ENCODE data around the gene FOLR1.
"Not testable (repeated sequence)": the region's sequence is repeated elsewhere in the genome, so short reads cannot be mapped to it uniquely, and the experiment has no call there.

Gene FOLR1

DNA sequence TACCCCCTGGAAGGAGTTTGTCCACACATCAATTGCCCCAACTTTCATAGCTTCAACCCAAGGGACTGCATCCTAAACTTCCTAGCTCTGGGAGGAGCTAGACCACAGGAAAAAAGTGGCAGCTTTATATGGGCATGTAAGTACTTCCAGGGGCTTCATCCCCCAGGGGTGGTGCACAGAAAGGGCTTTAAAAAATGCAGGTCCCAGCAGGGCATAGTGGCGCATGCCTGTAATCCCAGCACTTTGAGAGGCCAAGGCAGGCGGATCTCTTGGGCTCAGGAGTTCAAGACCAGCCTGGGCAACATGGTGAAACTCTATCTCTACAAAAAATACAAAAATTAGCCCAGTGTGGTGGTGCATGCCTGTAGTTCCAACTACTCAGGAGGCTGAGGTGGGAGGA lies 14.9 kb downstream of the FOLR1 start:
- H3K36me3 Mint-ChIP-seq (ENCODE audit: low read depth); H3K4me1 Mint-ChIP-seq (ENCODE audit: low read depth); H3K4me3 Mint-ChIP-seq; H3K27me3 Mint-ChIP-seq; H3K27ac Mint-ChIP-seq: not testable (repeated sequence)
- peaks cover 10% of the 10 kb centered on the region for H3K9me3 Mint-ChIP-seq

DNA sequence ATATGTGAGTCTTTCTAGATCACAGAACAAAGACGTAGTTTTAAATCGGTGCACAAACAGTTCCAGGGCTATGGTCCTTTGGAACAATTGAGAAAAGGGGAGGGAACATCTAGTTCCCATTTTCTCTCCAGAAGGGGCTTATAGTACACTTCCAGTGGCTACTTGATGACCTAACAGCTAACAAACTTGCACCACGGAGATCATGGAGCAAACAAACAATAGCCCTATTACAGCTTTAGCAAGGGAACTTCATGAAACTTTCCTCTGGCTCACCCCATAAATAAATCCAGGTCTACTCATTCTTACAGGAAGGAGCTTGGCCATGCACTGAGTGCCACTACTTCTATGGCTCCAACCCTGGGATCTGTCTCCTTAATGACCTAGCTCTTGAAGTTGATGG lies 16.3 kb downstream of the FOLR1 start:
- Mint-ChIP-seq H3K27me3 (peaks cover 8% of the 10 kb centered on the region), H3K4me3 (no peak overlapping the region), H3K9me3 (peaks cover 10% of the 10 kb centered on the region), H3K36me3 (ENCODE audit: low read depth) (no peaks in the 10 kb centered on the region), H3K27ac (no peak overlapping the region), H3K4me1 (ENCODE audit: low read depth) (no peaks in the 10 kb centered on the region)

DNA sequence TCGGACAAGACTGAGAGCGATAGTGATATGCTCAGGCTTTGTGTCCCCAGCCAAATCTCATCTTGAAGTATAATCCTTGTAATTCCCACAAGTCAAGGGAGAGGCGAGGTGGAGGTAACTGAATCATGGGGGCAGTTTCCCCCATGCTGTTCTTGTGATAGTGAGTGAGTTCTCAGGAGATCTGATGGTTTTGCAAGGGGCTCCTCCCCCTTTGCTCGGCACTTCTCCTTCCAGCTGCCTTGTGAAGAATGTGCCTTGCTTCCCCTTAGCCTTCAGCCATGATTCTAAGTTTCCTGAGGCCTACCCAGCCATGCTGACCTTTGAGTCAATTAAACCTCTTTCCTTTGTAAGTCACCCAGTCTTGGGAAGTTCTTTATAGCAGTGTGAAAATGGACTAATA lies 17.2 kb downstream of the FOLR1 start:
- Mint-ChIP-seq H3K27ac (no peak overlapping the region), H3K36me3 (ENCODE audit: low read depth) (no peaks in the 10 kb centered on the region), H3K4me1 (ENCODE audit: low read depth) (no peaks in the 10 kb centered on the region), H3K27me3 (peaks cover 8% of the 10 kb centered on the region), H3K4me3 (no peak overlapping the region), H3K9me3 (peaks cover 10% of the 10 kb centered on the region)

DNA sequence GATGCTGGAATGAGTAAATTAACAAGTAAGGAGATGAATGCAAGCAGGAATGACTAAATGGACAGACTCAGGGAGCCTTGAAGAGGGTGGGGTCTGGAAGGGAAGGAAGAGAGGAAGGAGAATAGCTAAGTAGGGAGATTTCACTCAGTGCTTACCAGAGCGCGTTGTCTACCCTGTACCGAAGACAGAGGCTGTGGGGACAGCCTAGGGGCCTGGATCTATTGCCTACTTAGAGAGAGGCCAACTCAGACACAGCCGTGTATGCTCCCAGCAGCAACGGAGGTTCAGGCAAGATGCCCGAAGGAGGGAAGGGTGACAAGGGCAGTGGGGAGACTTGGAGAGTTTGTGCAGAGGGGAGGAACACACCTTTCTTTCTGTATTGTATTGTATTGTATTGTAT lies 24.7 kb downstream of the FOLR1 start, which contains the start of gene FOLR2:
FOLR2 (plus strand) TSS at position 157 of the 400 bp plus-strand sequence. CDS start 1,791 bp downstream, outside the sequence.
- peaks cover 13% of the 10 kb centered on the region for H3K27me3 Mint-ChIP-seq
- H3K27ac Mint-ChIP-seq = no peak within 1 kb of the TSS

DNA sequence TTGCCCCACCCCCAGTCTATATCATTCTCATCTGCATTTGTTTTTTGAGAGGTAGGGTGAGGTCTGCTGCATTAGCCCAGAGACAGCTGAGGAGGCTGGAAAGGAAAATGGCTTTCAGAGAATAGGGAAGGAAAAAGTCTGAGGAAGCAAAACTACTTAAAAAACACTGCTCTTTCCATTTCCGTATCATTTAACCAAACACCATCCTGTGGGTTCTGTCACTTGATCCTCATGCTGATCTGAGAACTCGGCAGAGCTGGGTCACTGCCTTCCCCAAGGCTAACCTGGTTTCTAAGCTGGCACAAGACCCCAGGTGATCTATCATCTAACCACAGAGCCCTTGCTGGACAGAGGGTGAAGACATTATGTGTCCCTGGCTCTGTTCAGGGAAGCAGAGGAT lies 25.9 kb downstream of the FOLR1 start:
- H3K27ac Mint-ChIP-seq = no peak overlapping the region
- peaks cover 13% of the 10 kb centered on the region for H3K27me3 Mint-ChIP-seq
- peaks cover 24% of the 10 kb centered on the region for H3K4me1 Mint-ChIP-seq (ENCODE audit: low read depth)
- no peaks in the 10 kb centered on the region for H3K9me3 Mint-ChIP-seq
- no peaks in the 10 kb centered on the region for H3K36me3 Mint-ChIP-seq (ENCODE audit: low read depth)
- H3K4me3 Mint-ChIP-seq = no peak overlapping the region

More for the DNA sequence above, 24.7 kb downstream of the FOLR1 start, which contains the start of gene FOLR2:
- H3K9me3 Mint-ChIP-seq = no peaks in the 10 kb centered on the region
- H3K4me1 Mint-ChIP-seq (ENCODE audit: low read depth) = peaks cover 13% of the 10 kb centered on the region
- H3K4me3 Mint-ChIP-seq = no peak within 1 kb of the TSS
- H3K36me3 Mint-ChIP-seq (ENCODE audit: low read depth) = no peaks in the 10 kb centered on the region

DNA sequence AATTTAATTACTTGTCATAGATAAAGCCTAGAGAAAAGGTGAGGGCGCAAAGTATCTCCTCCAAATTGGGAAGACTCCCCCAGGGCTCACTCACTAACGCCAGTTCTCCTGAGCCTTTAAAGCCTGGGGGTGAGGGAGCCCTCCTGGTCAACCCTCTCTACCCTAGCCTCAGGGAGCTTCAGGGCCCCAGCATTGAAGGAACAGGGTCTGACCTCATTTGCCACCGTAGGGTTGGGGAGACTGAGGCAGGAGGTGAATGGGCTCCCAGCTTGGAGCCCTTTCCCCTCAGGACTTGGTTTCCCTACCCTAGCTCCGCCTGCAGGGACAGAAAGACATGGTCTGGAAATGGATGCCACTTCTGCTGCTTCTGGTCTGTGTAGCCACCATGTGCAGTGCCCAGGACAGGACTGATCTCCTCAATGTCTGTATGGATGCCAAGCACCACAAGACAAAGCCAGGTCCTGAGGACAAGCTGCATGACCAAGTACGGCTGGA lies 26.4 kb downstream of the FOLR1 start:
- Mint-ChIP-seq H3K9me3 (no peaks in the 10 kb centered on the region), H3K36me3 (ENCODE audit: low read depth) (no peaks in the 10 kb centered on the region), H3K4me1 (ENCODE audit: low read depth) (peaks cover 25% of the 10 kb centered on the region), H3K27me3 (peaks cover 13% of the 10 kb centered on the region), H3K27ac (peak overlapping the region; percentile 17), H3K4me3 (no peak overlapping the region)

DNA sequence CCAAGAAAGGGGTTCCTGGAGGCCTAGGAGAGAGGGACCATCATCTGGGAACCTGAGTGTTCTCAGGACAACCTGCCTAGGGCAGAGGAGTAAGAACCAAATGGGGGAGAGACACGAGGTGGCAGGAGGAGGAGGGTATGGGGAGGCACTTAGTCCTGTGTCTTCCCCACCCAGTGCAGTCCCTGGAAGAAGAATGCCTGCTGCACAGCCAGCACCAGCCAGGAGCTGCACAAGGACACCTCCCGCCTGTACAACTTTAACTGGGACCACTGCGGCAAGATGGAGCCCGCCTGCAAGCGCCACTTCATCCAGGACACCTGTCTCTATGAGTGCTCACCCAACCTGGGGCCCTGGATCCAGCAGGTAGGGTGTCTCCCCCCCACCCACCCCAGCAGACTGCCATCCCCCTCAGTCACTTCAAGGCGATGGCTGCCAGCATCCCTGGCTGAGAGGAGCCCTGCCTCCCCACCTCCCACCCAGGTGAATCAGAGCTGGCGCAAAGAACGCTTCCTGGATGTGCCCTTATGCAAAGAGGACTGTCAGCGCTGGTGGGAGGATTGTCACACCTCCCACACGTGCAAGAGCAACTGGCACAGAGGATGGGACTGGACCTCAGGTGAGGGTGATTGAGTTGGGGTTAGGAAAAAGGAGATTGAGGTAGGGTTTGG lies 28.9 kb downstream of the FOLR1 start:
- peaks cover 13% of the 10 kb centered on the region for H3K27me3 Mint-ChIP-seq
- no peak overlapping the region for H3K4me3 Mint-ChIP-seq
- peaks cover 32% of the 10 kb centered on the region for H3K4me1 Mint-ChIP-seq (ENCODE audit: low read depth)
- H3K36me3 Mint-ChIP-seq (ENCODE audit: low read depth) = no peaks in the 10 kb centered on the region
- no peak overlapping the region for H3K27ac Mint-ChIP-seq
- H3K9me3 Mint-ChIP-seq = no peaks in the 10 kb centered on the region

DNA sequence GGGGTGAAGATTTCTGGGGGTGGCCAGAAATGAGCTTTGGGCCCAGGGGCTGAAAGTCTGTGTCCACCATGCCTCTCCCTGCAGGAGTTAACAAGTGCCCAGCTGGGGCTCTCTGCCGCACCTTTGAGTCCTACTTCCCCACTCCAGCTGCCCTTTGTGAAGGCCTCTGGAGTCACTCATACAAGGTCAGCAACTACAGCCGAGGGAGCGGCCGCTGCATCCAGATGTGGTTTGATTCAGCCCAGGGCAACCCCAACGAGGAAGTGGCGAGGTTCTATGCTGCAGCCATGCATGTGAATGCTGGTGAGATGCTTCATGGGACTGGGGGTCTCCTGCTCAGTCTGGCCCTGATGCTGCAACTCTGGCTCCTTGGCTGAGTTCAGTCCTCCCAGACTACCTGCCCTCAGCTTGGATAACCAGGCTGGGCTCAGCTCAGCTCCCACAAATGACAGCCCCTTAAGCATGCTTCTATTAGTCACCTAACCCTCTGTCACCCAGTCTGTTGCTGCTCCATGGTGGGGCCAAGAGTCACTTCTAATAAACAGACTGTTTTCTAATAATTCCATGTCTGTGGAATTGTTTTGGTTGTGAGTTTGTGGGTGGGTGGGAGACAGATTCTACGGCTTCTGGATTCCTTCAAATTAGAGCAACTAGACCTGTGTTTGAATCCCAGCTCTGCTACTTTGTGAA lies 29.6 kb downstream of the FOLR1 start:
- Mint-ChIP-seq H3K27me3 (peaks cover 11% of the 10 kb centered on the region), H3K4me1 (ENCODE audit: low read depth) (peaks cover 32% of the 10 kb centered on the region), H3K4me3 (no peak overlapping the region), H3K36me3 (ENCODE audit: low read depth) (no peaks in the 10 kb centered on the region), H3K27ac (no peak overlapping the region), H3K9me3 (no peaks in the 10 kb centered on the region)

DNA sequence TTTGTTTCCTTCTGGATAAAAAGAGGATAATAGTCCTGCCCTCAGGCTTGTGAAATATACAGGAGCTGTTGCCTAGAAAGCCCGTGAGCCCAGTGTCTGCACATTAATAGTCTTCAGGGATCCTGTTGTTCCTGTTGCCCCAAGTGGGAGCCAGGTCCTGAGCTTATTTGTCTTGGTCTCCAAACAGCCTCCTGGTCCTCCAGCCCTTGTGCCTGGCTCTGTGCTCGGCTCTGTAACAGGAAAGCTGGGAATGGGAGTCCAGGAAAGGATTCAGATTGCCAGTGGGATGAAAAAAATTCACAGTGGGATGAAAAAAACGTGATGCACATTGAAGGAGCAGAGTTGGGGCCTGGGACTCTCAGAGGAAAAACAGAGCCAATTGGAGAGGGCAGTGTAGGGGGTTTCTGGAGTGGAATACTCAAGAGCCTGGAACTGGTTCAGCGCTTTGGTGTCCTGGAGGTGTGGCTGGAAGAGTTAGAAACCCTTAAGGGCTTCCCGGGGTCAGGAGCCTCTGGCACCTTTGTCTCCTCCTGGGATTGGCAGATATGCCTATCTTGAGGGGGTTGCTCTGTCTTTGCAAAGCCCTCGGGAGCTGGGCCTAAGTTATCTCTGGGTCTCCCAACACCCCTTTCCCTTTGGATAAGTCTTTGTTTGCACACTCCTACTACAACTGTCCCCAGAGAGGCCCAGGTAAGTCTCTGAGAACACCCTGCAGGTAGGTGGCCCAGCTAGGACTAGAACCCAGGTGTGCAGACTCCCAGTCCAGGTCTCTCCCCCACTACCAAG lies 30.4 kb downstream of the FOLR1 start:
- H3K36me3 Mint-ChIP-seq (ENCODE audit: low read depth) = no peaks in the 10 kb centered on the region
- H3K9me3 Mint-ChIP-seq = no peaks in the 10 kb centered on the region
- peaks cover 32% of the 10 kb centered on the region for H3K4me1 Mint-ChIP-seq (ENCODE audit: low read depth)
- peak overlapping the region; percentile 89 for H3K4me3 Mint-ChIP-seq
- H3K27ac Mint-ChIP-seq = peak overlapping the region; percentile 63
- H3K27me3 Mint-ChIP-seq = peaks cover 5% of the 10 kb centered on the region

DNA sequence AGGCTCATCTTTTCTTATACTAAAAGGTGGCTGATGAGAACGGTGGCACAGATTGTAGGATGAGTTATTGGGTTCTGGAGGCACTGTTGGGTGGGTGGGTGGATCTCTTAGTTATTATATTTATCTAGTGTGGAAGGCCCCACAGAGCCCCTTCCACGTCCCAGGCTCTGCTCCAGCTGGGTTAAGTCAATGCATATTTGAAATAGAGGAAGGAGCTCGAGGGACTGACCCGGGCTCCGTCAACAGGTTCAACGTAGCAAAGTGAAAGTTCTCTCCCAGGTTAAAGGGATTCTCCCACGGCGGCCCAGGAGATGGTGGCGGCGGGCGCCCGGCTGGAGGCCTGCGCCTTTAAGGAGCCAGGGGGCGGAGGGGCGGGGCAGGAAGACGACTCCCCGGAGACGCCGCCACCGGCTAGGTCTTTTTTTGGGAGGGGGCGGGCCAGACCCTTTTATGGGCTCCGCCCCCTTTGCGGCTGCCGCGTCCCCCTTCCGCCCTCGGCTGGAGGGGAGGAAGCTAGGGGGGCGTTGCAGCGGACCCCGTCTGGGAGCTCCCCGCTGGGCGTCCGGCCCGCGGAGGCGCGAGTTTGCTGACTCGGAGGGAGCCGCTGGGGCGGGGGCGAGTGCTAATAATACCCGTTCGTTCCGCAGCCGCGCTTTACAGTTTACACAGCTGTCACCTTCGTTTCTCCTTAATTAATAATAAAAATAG lies 31.1 kb downstream of the FOLR1 start:
- H3K27ac Mint-ChIP-seq = peak overlapping the region; percentile 63
- H3K36me3 Mint-ChIP-seq (ENCODE audit: low read depth) = no peaks in the 10 kb centered on the region
- no peaks in the 10 kb centered on the region for H3K9me3 Mint-ChIP-seq
- H3K4me1 Mint-ChIP-seq (ENCODE audit: low read depth) = peaks cover 27% of the 10 kb centered on the region
- H3K4me3 Mint-ChIP-seq = peak overlapping the region; percentile 89
- no peaks in the 10 kb centered on the region for H3K27me3 Mint-ChIP-seq

DNA sequence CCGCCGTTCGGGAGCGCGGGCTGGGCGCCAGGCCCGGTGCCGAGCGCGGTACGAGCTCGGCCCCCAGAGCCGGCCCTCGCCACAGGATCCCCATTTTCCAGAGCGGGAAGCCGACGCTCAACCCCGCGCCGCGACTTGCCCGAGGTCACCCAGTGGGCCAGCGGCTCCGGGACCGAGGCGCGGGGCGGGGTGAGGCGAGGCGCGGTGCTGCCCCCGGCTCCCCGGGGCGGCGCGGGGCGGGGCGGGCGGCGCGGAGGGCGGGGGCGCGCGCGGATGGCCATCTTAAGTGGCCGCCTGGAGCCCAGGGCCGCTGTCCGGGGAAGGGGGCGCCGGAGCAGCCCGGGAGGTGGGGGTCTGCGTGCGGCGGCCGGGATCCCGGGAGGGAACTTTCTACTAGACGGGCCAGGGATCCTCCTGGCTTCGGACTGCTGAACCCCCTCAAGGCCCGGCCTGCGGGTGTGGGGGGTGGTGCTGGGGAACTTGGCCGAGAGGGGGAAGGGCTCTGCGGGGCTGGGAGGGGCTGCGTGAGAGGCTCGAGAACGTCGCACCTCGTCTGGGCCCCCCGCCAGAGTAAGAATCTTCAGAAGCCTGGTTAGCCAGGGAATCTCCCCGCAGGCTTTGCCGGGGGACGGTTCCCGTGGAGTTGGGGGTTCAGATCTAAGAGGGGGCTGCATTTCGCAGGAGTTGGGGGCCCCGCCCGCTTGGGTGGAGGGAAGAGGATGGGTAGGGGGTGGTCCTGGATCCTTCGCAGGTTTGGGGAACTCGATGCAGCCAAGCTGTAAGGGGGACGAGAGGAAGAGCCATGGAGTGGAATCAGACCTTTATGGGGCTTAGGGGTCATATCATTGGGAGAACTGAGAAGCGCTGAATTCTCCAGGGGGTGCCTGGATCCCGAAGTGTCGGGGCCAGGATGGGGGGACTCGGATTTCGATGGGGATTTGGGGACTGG lies 31.9 kb downstream of the FOLR1 start:
- Mint-ChIP-seq H3K4me3 (peak overlapping the region; percentile 89), H3K9me3 (no peaks in the 10 kb centered on the region), H3K4me1 (ENCODE audit: low read depth) (peaks cover 26% of the 10 kb centered on the region), H3K36me3 (ENCODE audit: low read depth) (peaks cover 3% of the 10 kb centered on the region), H3K27me3 (no peaks in the 10 kb centered on the region), H3K27ac (peak overlapping the region; percentile 92)

DNA sequence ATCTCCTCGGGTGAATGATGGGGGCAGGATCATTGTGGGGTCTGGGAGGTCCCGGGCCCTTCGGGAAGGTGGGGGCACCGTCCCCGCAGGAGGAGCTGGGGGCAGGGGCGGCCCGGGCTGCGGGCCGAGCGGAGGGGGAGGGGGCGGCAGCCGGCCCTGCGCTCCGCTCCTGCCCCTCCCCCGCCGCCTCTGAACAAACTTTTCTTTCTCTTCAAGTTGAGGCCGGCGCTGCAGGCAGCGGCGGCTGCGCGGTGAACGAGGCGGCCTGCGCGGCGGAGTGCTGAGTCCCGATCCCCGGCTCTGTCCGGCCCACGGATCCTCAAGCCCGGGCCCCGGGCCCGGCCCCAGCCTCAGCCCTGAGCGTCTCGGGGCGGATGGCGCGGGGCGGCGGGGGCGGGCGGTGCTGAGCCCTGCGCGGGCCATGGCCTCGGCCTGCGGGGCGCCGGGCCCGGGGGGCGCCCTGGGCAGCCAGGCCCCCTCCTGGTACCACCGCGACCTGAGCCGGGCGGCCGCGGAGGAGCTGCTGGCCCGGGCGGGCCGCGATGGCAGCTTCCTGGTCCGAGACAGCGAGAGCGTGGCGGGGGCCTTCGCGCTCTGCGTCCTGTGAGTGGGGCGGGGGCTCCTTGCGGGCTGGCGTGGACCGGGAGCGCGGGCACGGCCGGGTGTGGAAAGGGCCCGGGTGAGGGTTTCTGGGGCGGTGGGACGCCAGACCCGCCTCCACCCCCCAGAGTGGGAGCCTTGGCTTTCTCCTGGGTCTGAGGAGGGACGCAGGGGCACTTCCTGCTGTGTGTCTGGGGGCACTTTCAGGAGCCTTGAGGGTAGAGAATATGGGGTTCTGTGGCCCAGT lies 32.8 kb downstream of the FOLR1 start, which contains the start of gene INPPL1:
INPPL1 (plus strand) TSS at position 204 of the 847 bp plus-strand sequence; CDS start at position 422, 218 bp downstream.
- Mint-ChIP-seq H3K4me1 (ENCODE audit: low read depth) (peaks cover 26% of the 10 kb centered on the region), H3K4me3 (peak within 1 kb of the TSS; percentile 92), H3K27ac (peak within 1 kb of the TSS; percentile 92), H3K27me3 (no peaks in the 10 kb centered on the region), H3K36me3 (ENCODE audit: low read depth) (peaks cover 8% of the 10 kb centered on the region), H3K9me3 (no peaks in the 10 kb centered on the region)

DNA sequence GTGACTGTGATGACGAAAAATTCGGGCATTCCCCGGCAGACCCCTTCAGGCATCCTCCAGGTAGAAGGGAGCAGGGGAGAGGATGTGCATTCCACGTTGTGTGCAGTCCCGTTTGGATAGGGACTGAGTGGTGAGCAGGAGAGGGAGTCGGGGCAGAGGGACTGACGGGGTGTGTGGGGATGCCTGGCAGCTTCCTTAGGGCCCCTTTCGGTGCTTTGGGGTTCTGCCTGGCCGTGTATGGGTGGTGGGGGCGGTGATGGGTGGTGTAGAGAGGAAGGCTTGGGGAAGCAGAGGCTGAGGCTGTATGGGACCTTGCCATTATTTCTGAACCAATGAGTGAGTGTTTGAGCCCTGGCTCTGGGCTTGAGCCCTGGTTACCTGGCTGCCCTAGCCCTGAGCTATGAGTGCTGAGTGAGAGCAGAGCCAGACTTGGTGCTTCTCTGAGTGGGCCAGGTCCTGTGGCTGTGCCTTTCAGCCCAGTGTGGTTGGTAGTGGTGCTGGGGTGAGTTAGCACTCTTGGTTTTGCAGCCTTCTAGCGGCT lies 33.5 kb downstream of the FOLR1 start:
- Mint-ChIP-seq H3K4me3 (peak overlapping the region; percentile 92), H3K4me1 (ENCODE audit: low read depth) (peaks cover 26% of the 10 kb centered on the region), H3K9me3 (no peaks in the 10 kb centered on the region), H3K36me3 (ENCODE audit: low read depth) (peaks cover 8% of the 10 kb centered on the region), H3K27me3 (no peaks in the 10 kb centered on the region), H3K27ac (peak overlapping the region; percentile 88)

All from stimulated activated naive CD8-positive, alpha-beta T cell treated with anti-CD3 and anti-CD28 coated beads, Interleukin-15, Interleukin-2, amounts not matched to agents 100 ng/mL and 50 ng/mL, for 24 hours (primary cell).